ENCODE data around the gene CENPO.

CENPO gene

GRCh38 chr2:24852026-24852425 is 58.8 kb downstream of the CENPO start:
- TF ChIP-seq CTCF (IDR thresholded peaks at IDR 0.05; ENCODE audit: low read depth, low read length), result no peak
- no peak overlapping the region for H3K4me3 ChIP-seq (ENCODE audit: low read depth, low read length)
- no peaks in the 10 kb centered on the region for H3K9me3 ChIP-seq
- DNase-seq, result no peak
- H3K4me1 ChIP-seq, result peaks cover 16% of the 10 kb centered on the region
- 0 out of 2 replicates have a peak, but pooled peaks cover 4% of the 10 kb centered on the region for H3K36me3 ChIP-seq
- H3K27me3 ChIP-seq, result no peaks in the 10 kb centered on the region

GRCh38 chr2:24852431-24853020 is 59.3 kb downstream of the CENPO start:
- Histone ChIP-seq H3K36me3 (0 out of 2 replicates have a peak, but pooled peaks cover 4% of the 10 kb centered on the region), H3K27me3 (no peaks in the 10 kb centered on the region), H3K4me3 (ENCODE audit: low read depth, low read length) (no peak overlapping the region), H3K9me3 (no peaks in the 10 kb centered on the region), H3K4me1 (peaks cover 16% of the 10 kb centered on the region)
- no peak for DNase-seq
- no peak for TF ChIP-seq CTCF (IDR thresholded peaks at IDR 0.05; ENCODE audit: low read depth, low read length)

GRCh38 chr2:24853046-24853445 is 59.8 kb downstream of the CENPO start:
- peaks cover 16% of the 10 kb centered on the region for H3K4me1 ChIP-seq
- H3K9me3 ChIP-seq, result no peaks in the 10 kb centered on the region
- 0 out of 2 replicates have a peak, but pooled peaks cover 4% of the 10 kb centered on the region for H3K36me3 ChIP-seq
- no peak overlapping the region for H3K4me3 ChIP-seq (ENCODE audit: low read depth, low read length)
- DNase-seq, result no peak
- TF ChIP-seq CTCF (IDR thresholded peaks at IDR 0.05; ENCODE audit: low read depth, low read length), result no peak
- H3K27me3 ChIP-seq, result no peaks in the 10 kb centered on the region

GRCh38 chr2:24853996-24854395 is 60.8 kb downstream of the CENPO start:
- no peak for TF ChIP-seq CTCF (IDR thresholded peaks at IDR 0.05; ENCODE audit: low read depth, low read length)
- no peak for DNase-seq
- H3K9me3 ChIP-seq, result no peaks in the 10 kb centered on the region
- no peaks in the 10 kb centered on the region for H3K27me3 ChIP-seq
- peaks cover 16% of the 10 kb centered on the region for H3K4me1 ChIP-seq
- H3K4me3 ChIP-seq (ENCODE audit: low read depth, low read length), result no peak overlapping the region
- H3K36me3 ChIP-seq, result 0 out of 2 replicates have a peak, but pooled peaks cover 4% of the 10 kb centered on the region

- 0 out of 2 replicates have a peak, but pooled peaks cover 4% of the 10 kb centered on the region for H3K36me3 ChIP-seq
These were observed 61.9 kb downstream of the CENPO start for GRCh38 chr2:24855022-24855622.

More at GRCh38 chr2:24855022-24855622, 61.9 kb downstream of the CENPO start:
- Histone ChIP-seq H3K4me3 (ENCODE audit: low read depth, low read length) (no peak overlapping the region), H3K27me3 (no peaks in the 10 kb centered on the region), H3K9me3 (no peaks in the 10 kb centered on the region), H3K4me1 (peaks cover 16% of the 10 kb centered on the region)
- DNase-seq, result no peak
- TF ChIP-seq CTCF (IDR thresholded peaks at IDR 0.05; ENCODE audit: low read depth, low read length), result no peak
